ENCODE data around the gene PXDN.

PXDN gene

DNA sequence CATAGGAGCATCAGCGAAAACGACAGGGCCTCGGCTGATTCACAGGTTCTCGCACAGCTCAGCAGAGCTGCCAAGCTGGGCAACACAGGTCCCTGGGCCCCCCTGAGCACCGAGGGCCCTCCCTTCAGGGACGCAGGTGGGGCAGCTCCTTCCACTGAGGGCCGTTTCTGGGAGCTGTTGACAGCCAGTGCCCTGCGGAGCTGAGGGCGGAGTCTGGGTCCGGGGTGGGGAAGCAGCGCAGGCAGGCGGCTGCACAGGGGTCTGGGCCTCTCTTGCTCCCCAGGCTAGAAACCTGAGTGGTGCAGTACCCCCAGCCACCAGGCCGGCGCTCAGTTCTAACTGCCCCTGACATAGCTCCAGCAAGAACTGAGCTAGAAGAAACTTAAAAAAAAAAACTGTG lies 65.7 kb downstream of the PXDN start:
- TF ChIP-seq, protein P1, sequence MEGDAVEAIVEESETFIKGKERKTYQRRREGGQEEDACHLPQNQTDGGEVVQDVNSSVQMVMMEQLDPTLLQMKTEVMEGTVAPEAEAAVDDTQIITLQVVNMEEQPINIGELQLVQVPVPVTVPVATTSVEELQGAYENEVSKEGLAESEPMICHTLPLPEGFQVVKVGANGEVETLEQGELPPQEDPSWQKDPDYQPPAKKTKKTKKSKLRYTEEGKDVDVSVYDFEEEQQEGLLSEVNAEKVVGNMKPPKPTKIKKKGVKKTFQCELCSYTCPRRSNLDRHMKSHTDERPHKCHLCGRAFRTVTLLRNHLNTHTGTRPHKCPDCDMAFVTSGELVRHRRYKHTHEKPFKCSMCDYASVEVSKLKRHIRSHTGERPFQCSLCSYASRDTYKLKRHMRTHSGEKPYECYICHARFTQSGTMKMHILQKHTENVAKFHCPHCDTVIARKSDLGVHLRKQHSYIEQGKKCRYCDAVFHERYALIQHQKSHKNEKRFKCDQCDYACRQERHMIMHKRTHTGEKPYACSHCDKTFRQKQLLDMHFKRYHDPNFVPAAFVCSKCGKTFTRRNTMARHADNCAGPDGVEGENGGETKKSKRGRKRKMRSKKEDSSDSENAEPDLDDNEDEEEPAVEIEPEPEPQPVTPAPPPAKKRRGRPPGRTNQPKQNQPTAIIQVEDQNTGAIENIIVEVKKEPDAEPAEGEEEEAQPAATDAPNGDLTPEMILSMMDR (IDR thresholded peaks at IDR 0.05), result no peak
- Histone ChIP-seq H3K36me3 (no peaks in the 10 kb centered on the region), H3K27ac (no peak overlapping the region), H3K27me3 (no peaks in the 10 kb centered on the region), H3K4me1 (ENCODE audit: control insufficient read depth in 1 of 2, insufficient read depth in 1 of 2, low read depth in 1 of 2, low read length in 1 of 2) (no peaks in the 10 kb centered on the region), H3K4me3 (ENCODE audit: low read depth in 1 of 2, low read length in 1 of 2) (no peak overlapping the region), H3K9me3 (no peaks in the 10 kb centered on the region)

DNA sequence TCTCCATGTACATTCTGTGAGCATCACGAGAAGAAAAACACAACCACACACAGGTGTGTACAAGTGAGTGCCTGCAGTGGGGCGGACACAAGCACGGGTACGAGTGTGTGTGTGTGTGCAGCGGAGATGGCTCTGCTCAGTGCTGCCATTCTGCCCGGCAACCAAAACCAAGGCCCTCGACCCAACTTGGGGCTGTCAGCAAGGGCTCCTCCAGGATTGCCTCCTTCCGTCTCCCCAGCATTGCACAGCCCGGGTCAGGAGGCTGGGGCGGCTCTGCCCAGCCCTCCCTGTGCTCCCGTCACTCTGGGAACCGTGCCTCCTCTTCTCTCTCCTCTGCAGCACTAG lies 66.5 kb downstream of the PXDN start:
- TF ChIP-seq, protein P1 (IDR thresholded peaks at IDR 0.05), result no peak
- Histone ChIP-seq H3K4me1 (ENCODE audit: control insufficient read depth in 1 of 2, insufficient read depth in 1 of 2, low read depth in 1 of 2, low read length in 1 of 2) (no peaks in the 10 kb centered on the region), H3K27ac (no peak overlapping the region), H3K36me3 (no peaks in the 10 kb centered on the region), H3K27me3 (no peaks in the 10 kb centered on the region), H3K4me3 (ENCODE audit: low read depth in 1 of 2, low read length in 1 of 2) (no peak overlapping the region), H3K9me3 (no peaks in the 10 kb centered on the region)

- TF ChIP-seq, protein P1 (IDR thresholded peaks at IDR 0.05), result no peak
- Histone ChIP-seq H3K36me3 (no peaks in the 10 kb centered on the region), H3K4me1 (ENCODE audit: control insufficient read depth in 1 of 2, insufficient read depth in 1 of 2, low read depth in 1 of 2, low read length in 1 of 2) (no peaks in the 10 kb centered on the region), H3K27ac (no peak overlapping the region), H3K9me3 (no peaks in the 10 kb centered on the region), H3K4me3 (ENCODE audit: low read depth in 1 of 2, low read length in 1 of 2) (no peak overlapping the region), H3K27me3 (no peaks in the 10 kb centered on the region)
Measured at GRCh38 chr2:1676913-1677820, 67.1 kb downstream of the PXDN start.

DNA sequence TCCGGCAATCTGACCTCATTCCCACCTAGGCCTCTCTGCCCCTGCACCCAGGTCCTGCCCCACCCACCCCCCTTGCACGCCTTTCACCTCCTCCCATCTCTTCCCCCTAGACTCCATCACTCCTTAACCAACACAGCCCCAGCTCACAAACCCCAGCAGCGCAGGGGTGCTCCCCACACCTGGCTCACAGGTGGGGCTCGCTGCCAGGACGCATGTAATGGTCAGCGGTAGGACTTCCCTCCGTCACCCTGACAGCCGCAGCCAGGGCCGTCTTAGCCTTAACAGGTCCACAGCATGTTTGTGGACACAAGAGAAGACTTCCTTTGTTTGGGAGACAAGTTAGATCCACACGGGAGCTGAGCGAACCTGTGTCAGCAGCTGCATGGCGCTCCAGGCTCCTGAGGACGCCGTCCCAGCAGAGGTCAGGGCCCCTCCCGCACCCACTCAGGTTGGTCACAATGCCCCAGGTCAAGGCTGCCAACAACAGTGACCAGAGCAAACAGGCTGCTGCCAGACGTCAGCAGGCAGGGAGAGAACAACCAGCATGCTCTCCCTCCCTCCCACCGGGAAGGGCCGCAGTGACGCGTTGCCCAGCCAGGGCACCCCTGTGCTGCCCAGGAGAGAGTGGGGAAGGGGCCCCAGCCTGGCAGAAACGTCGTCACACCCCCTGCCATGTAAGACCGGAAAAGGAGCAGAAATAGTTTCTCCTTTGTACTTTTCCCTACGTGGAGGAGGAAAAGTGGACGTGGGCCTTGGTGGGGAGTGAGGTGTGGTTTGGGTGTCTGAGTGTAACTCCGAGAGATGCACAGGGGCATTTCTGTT lies 68.0 kb downstream of the PXDN start:
- no peaks in the 10 kb centered on the region for H3K4me1 ChIP-seq (ENCODE audit: control insufficient read depth in 1 of 2, insufficient read depth in 1 of 2, low read depth in 1 of 2, low read length in 1 of 2)
- no peaks in the 10 kb centered on the region for H3K27me3 ChIP-seq
- no peaks in the 10 kb centered on the region for H3K36me3 ChIP-seq
- H3K9me3 ChIP-seq, result no peaks in the 10 kb centered on the region
- H3K27ac ChIP-seq, result no peak overlapping the region
- H3K4me3 ChIP-seq (ENCODE audit: low read depth in 1 of 2, low read length in 1 of 2), result no peak overlapping the region
- TF ChIP-seq, protein P1 (IDR thresholded peaks at IDR 0.05), result no peak

GRCh38 chr2:1675633-1676032 lies 68.7 kb downstream of the PXDN start:
- Histone ChIP-seq H3K4me3 (ENCODE audit: low read depth in 1 of 2, low read length in 1 of 2) (no peak overlapping the region), H3K4me1 (ENCODE audit: control insufficient read depth in 1 of 2, insufficient read depth in 1 of 2, low read depth in 1 of 2, low read length in 1 of 2) (no peaks in the 10 kb centered on the region), H3K27me3 (no peaks in the 10 kb centered on the region), H3K27ac (no peak overlapping the region), H3K9me3 (no peaks in the 10 kb centered on the region), H3K36me3 (no peaks in the 10 kb centered on the region)
- TF ChIP-seq, protein P1 (IDR thresholded peaks at IDR 0.05), result no peak

Measured in neutrophil (primary cell).